Heart left ventricle (tissue), 16 donors: ENCODE results near the gene GALNT2. TPM values are rescaled to one million over a fixed set of nuclear protein-coding genes. Genes with fewer than 3 reads are reported as not detected.
A peak's percentile ranks its signal among the peaks of the same experiment; 100 is the strongest.

Experiments used
- ATAC-seq, 4 donors: fragments of 200-7000 bp; cut with Tn5 transposase; one replicate each; pipeline ENCODE4 v1.9.1; 2020 to 2022; ENCODE audit warnings: moderate library complexity in 4 of 4, mild to moderate bottlenecking in 3 of 4, moderate number of reproducible peaks in 1 of 4
- DNase-seq, 5 donors: peaks; one replicate each; pipeline ENCODE4 v3.0.0-alpha.2; 2020
- H3K27ac ChIP-seq, 12 donors: fragments of 200-600 bp; sonication (generic) in 4 of 12; one replicate each; pipeline versions ENCODE4 v1.5.0 to v1.8.0; 2016 to 2022; ENCODE audit warnings: mild to moderate bottlenecking in 2 of 12
- H3K27me3 ChIP-seq, 9 donors: fragments of 200-600 bp; sonication (generic) in 2 of 9; one replicate each; pipeline versions ENCODE4 v1.5.1 to v1.8.0; 2016 to 2022; ENCODE audit warnings: mild to moderate bottlenecking in 3 of 9
- H3K36me3 ChIP-seq, 9 donors: fragments of 200-600 bp; sonication (generic) in 2 of 9; one replicate each; pipeline versions ENCODE4 v1.5.0 to v1.8.0; 2018 to 2022; ENCODE audit warnings: mild to moderate bottlenecking in 2 of 9
- H3K4me1 ChIP-seq, 12 donors: fragments of 200-600 bp; sonication (generic) in 4 of 12; one replicate each; pipeline versions ENCODE4 v1.5.0 to v1.8.0; 2016 to 2022; ENCODE audit warnings: mild to moderate bottlenecking in 3 of 12
- H3K4me3 ChIP-seq, 12 donors: fragments of 200-600 bp; sonication (generic) in 4 of 12; one replicate each; pipeline versions ENCODE4 v1.5.0 to v1.8.0; 2017 to 2022; ENCODE audit warnings: mild to moderate bottlenecking in 9 of 12, moderate library complexity in 4 of 12
- H3K9me3 ChIP-seq, 12 donors: fragments of 200-600 bp; sonication (generic) in 4 of 12; one replicate each; pipeline versions ENCODE4 v1.5.0 to v1.8.0; 2016 to 2022; ENCODE audit warnings: mild to moderate bottlenecking in 1 of 12
- POLR2A ChIP-seq, 2 donors: fragments of 450-650 bp; IDR thresholded peaks; one replicate each; pipeline ENCODE4 v1.6.1; 2017; ENCODE audit warnings: antibody characterized with exemption in 2 of 2, mild to moderate bottlenecking in 2 of 2, moderate library complexity in 2 of 2
- WGBS, 4 donors: extraction: QIAGEN DNeasy Blood & Tissue Kit in 2 of 4; methylation state at CpG; one replicate each; pipeline versions ENCODE4 v1.1.5 to v1.1.7; 2013 to 2018; 5-methylcytosine and 5-hydroxymethylcytosine counted together
- intact Hi-C, 10 donors: fragments of 100-400 bp; cut with DNase I; formaldehyde crosslinking; loops; one replicate each; pipeline versions ENCODE4 v1.11.1 to v1.14.2; 2022
- polyA plus RNA-seq, 2 donors: library from polyadenylated mRNA; stranded (reverse); fragments of 200-250 nt; gene quantifications; one replicate each; pipeline ENCODE4 v1.2.3, GENCODE V29; 2013
- total RNA-seq, 9 donors: library from RNA; depleted of rRNA in 2 of 9; stranded (reverse); fragments of >200 nt in 2 of 9; fragmentation: NEBNext Ultra II Directional in 3 of 9; extraction: Animal tissue kit (Norgen Biotek cat#: 25700) in 3 of 9; gene quantifications; one replicate each; pipeline versions ENCODE4 v1.1.0 to v1.2.4, GENCODE V29; 2016 to 2023
- TF ChIP-seq, protein P1 (sequence below), 12 donors: fragments of 200-600 bp; sonication (generic) in 4 of 12; IDR thresholded peaks; one replicate each; pipeline versions ENCODE4 v1.5.0 to v1.8.0; 2018 to 2022; ENCODE audit warnings: antibody characterized with exemption in 12 of 12, mild to moderate bottlenecking in 5 of 12
- donor health status: ischemic (EF 13 %, LVEDD 7.1; RV severe dilation, severe dysfunction).
- donor health status: healthy with polysubstance abuse.
- donor health status: DM: no; HTN: yes; CAD: no.
- donor health status: DM: no; HTN: no; CAD: no.
- donor health status: ischemic (EF 25% LVEDD 6.9; RV normal size, moderate dysfunction).
- donor health status: ischemic (EF 25% LVEDD 5.7; RV mildly dilated, moderate dysfunction).
- donor health status: healthy.
- donor health status: DM: yes; HTN: yes; CAD: no.
- donor health status: ischemic (EF 35%, LVEDD 5.7; RV mildly dilated, moderate dysfunction).
- donor health status: nonischemic (EF 11% LVEDD 7.7; RV severe dilation, severe dysfunction).
- donor health status: DM: yes; HTN: yes; CAD: no.
- donor health status: PGD.
- donor health status: ischemic (EF 29% LVEDD 5.4; RV normal size, mild dysfunction).
- donor health status: nonischemic (EF 23%, LVEDD 6.1; RV moderate dilation, normal function).

The GALNT2 gene
- total and polyA plus RNA-seq, 11 donors, result 10.1 to 44.9 (median 31.6) TPM

DNA sequence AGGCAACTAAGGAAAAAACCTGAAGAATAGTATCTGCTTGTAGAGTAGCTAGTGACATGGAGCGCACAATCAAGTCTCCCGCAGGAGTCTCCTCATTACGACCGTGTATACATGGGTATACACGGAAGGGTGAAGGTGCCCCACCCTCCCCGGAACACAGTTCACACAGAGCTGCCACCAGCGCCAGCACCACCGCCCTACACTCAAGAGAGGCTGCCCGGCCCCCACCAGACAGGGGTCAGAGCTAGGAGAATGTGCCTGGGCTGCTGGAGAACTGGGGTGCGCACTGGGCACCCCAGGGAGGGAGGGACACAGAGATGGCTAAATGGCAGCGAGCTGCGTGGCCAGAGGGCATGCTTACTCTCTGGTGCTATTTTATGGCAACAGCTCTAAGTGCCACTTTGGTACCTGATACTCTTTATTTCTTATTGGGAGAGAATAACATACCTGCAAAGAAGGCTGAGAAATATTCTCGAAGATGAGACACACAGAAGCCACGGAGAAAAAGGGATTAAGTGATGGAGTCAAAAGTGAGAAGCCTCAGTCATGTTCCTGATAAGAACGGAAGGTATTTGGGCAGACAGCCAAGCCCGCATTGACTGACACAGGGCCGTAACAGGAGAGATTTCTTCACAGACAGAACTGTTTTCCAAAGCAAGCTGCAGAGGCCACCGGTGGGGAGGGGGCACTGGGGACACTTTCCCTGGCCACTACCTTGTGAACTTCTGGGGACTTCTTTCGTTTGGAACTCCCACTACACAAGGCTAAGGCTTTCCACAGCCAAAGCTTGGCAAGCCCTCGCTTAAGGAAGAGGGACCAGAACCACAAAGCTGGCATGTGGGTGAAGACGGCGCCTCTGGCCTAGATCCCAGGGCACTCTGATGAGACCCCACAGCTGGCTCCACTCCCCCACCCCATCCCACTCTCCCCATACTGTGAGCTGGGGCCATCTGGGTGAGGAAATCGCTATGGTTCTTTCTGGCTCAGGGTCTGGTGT, 251.1 kb downstream of the GALNT2 start:
- WGBS, 4 donors, result 52 to 61% (median 57%) methylated on average over 22 to 23 of the region's 23 CpGs
- H3K27ac ChIP-seq, result no peak overlapping the region
- ATAC-seq (no peak), DNase-seq (peak in 1 of 5 donors; percentile 51)
- peaks cover 0 to 16% (median 0%) of the 10 kb centered on the region in 12 donors for H3K4me1 ChIP-seq
- intact Hi-C loops, result loop anchor here in 4 of 10 donors (10.0 kb wide), 2 partner anchors 763 to 1063 kb away; partner anchors contain the start of gene ABCB10 (in 3 of the 4)
- no peaks in the 10 kb centered on the region for H3K36me3 ChIP-seq
- TF ChIP-seq, protein P1, sequence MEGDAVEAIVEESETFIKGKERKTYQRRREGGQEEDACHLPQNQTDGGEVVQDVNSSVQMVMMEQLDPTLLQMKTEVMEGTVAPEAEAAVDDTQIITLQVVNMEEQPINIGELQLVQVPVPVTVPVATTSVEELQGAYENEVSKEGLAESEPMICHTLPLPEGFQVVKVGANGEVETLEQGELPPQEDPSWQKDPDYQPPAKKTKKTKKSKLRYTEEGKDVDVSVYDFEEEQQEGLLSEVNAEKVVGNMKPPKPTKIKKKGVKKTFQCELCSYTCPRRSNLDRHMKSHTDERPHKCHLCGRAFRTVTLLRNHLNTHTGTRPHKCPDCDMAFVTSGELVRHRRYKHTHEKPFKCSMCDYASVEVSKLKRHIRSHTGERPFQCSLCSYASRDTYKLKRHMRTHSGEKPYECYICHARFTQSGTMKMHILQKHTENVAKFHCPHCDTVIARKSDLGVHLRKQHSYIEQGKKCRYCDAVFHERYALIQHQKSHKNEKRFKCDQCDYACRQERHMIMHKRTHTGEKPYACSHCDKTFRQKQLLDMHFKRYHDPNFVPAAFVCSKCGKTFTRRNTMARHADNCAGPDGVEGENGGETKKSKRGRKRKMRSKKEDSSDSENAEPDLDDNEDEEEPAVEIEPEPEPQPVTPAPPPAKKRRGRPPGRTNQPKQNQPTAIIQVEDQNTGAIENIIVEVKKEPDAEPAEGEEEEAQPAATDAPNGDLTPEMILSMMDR (IDR thresholded peaks at IDR 0.05), result no peak
- TF ChIP-seq POLR2A (IDR thresholded peaks at IDR 0.05), result no peak
- H3K4me3 ChIP-seq, result no peak overlapping the region
- H3K9me3 ChIP-seq, result no peaks in the 10 kb centered on the region
- peaks cover 0 to 4% (median 0%) of the 10 kb centered on the region in 9 donors for H3K27me3 ChIP-seq

DNA sequence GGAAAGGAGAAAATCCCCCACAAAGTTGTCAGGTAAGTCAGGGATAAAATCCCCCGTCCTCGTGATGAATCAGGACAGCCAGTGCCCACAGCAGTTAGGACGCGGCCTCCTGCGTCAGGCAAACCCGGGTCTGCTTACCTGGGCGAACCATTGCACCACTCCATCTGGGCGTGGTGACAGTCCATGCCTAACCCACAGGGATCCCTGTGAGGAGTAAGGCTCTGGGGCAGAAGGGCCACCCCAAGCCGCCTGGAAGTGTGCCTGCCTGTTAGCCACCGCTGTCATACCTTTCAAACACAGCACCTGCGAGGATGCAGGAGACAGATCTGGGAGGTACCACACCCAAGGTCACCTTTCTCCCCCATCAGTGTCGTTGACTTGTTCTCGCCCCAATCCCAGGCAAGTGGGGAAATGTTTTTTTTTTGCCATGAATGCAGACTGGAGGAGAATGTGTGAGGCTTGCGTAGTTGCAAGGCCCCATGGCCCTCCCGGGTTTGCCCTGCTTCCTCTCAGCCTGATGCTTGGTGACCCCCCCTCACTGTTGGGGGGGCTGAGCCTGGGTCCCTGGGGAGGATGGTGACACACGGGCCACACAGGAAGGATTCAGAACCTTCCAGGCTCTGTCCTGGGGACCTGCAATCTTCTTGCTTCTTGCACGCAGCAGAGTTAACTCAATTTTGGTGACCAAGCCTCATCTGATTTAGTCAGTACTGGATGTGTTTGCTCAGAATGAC, 252.1 kb downstream of the GALNT2 start:
- intact Hi-C loops, result loop anchor here in 4 of 10 donors (10.0 kb wide), 2 partner anchors 764 to 1064 kb away; partner anchors contain the start of gene ABCB10 (in 3 of the 4)
- Histone ChIP-seq H3K36me3 (no peaks in the 10 kb centered on the region), H3K9me3 (no peaks in the 10 kb centered on the region), H3K4me1 (peaks cover 0 to 16% (median 0%) of the 10 kb centered on the region in 12 donors), H3K27ac (no peak overlapping the region), H3K4me3 (no peak overlapping the region), H3K27me3 (no peaks in the 10 kb centered on the region)
- DNase-seq (no peak), ATAC-seq (no peak)
- WGBS, 4 donors, result 88 to 91% (median 90%) methylated on average over 14 to 17 of the region's 17 CpGs
- TF ChIP-seq POLR2A (IDR thresholded peaks at IDR 0.05), result no peak
- TF ChIP-seq, protein P1 (IDR thresholded peaks at IDR 0.05), result no peak

DNA sequence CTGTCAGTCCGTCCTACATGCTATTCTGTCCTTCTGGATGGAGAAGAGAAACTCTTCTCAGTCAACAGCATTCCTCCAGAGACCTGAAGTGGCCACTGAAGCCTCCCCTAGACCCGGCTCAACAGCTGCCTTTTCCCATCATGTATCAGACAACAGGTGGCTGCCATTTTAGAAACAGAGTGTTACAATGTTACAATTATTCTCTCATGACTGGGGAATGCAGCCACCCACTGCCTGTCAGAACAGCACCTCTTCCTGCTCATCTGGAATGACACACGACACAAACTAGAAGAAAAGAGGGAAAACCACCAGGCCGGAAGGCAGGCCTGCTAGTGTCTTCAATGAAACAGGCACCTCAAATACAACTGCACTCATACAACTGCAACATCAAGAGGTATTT, 253.8 kb downstream of the GALNT2 start:
- ATAC-seq, result no peak
- Histone ChIP-seq H3K9me3 (no peaks in the 10 kb centered on the region), H3K4me3 (no peak overlapping the region), H3K4me1 (peaks cover 0 to 16% (median 0%) of the 10 kb centered on the region in 12 donors), H3K27ac (no peak overlapping the region), H3K36me3 (no peaks in the 10 kb centered on the region), H3K27me3 (no peaks in the 10 kb centered on the region)
- TF ChIP-seq POLR2A (IDR thresholded peaks at IDR 0.05), result no peak
- TF ChIP-seq, protein P1 (IDR thresholded peaks at IDR 0.05), result no peak
- WGBS, 4 donors, result 77 to 86% (median 78%) methylated on average over 4 of the region's 4 CpGs
- intact Hi-C loops, result no loop called here
- no peak for DNase-seq

- Histone ChIP-seq H3K27me3 (no peaks in the 10 kb centered on the region), H3K27ac (peak overlapping the region in 2 of 12 donors; percentile 66 to 70), H3K36me3 (no peaks in the 10 kb centered on the region), H3K4me1 (peaks cover 0 to 16% (median 0%) of the 10 kb centered on the region in 12 donors), H3K4me3 (no peak overlapping the region), H3K9me3 (no peaks in the 10 kb centered on the region)
- ATAC-seq (no peak), DNase-seq (no peak)
- TF ChIP-seq, protein P1 (IDR thresholded peaks at IDR 0.05), result no peak
- no peak for TF ChIP-seq POLR2A (IDR thresholded peaks at IDR 0.05)
- WGBS, 4 donors, result 89 to 96% (median 95%) methylated on average over 9 of the region's 9 CpGs
- intact Hi-C loops, result no loop called here
Observed at GRCh38 chr1:230321341-230321740, 254.3 kb downstream of the GALNT2 start.
